Endothelial cell of umbilical vein (primary cell): ENCODE data around the gene SH3BP5. TPM values are rescaled to one million over a fixed set of nuclear protein-coding genes. Genes with fewer than 3 reads are reported as not detected.
A peak's percentile ranks its signal among the peaks of the same experiment; 100 is the strongest.

Source experiments
- BruUV-seq: library from RNA; stranded (reverse); fragments of 400-500 nt; replicated peaks from 2 replicates; lab custom pipeline; 2021; lab: Mats Ljungman, UMichigan
- CTCF ChIA-PET: fragments of 300-600, 350-600 bp; sonication (Branson Sonifier 250); formaldehyde crosslinking; loops from one replicate; lab custom pipeline; 2021; ENCODE audit warnings: antibody characterized with exemption, inconsistent platforms; lab: Charles Lee
- POLR2A ChIA-PET: fragments of 300-600, 350-600 bp; sonication (Branson Sonifier 250); formaldehyde crosslinking; loops from one replicate; lab custom pipeline; 2021; ENCODE audit warnings: antibody characterized with exemption, inconsistent platforms; lab: Charles Lee
- DNase-seq: peaks from one replicate; pipeline ENCODE4 v3.0.0-alpha.2; 2011; ENCODE audit warnings: low read depth, low spot score
- FAIRE-seq: peaks from 2 replicates; lab custom pipeline; 2011; peaks lifted over from hg19 to GRCh38; lab: Jason Lieb, UNC
- H2AFZ ChIP-seq: 2 replicates; pipeline ENCODE4 v1.6.0; 2012; ENCODE audit warnings: low read depth, low read length, control low read depth, inconsistent platforms
- H3K27ac ChIP-seq: 2 replicates; pipeline ENCODE4 v1.5.1; 2011; ENCODE audit warnings: low read depth, mild to moderate bottlenecking, control low read depth, low read length, moderate library complexity; ENCODE audit not compliant: insufficient read depth
- H3K27me3 ChIP-seq, 2 experiments: 2 replicates each; pipeline versions ENCODE4 v1.6.0 to v1.6.1; 2011; ENCODE audit warnings: low read length in 2 of 2, mixed read lengths in 1 of 2; ENCODE audit not compliant: control insufficient read depth in 2 of 2, insufficient read depth in 2 of 2
- H3K36me3 ChIP-seq, 2 experiments: 2 replicates in 1 of 2; 3 replicates in 1 of 2; pipeline ENCODE4 v1.5.1; 2011; ENCODE audit warnings: low read length in 2 of 2, mild to moderate bottlenecking in 1 of 2, moderate library complexity in 1 of 2; ENCODE audit not compliant: control insufficient read depth in 2 of 2, insufficient read depth in 2 of 2; ENCODE audit errors: extremely low read depth in 1 of 2
- H3K4me1 ChIP-seq: 3 replicates; pipeline ENCODE4 v1.5.1; 2011; ENCODE audit warnings: mild to moderate bottlenecking, low read length; ENCODE audit not compliant: control insufficient read depth, insufficient read depth; ENCODE audit errors: extremely low read depth
- H3K4me2 ChIP-seq: 2 replicates; pipeline ENCODE4 v1.6.1; 2011; ENCODE audit warnings: low read length, control low read depth, mixed read lengths; ENCODE audit not compliant: insufficient read depth
- H3K4me3 ChIP-seq, 3 experiments: fragments of 200-600 bp in 1 of 3; sonication (generic), shearing (Covaris generic) in 1 of 3; replicated peaks in 1 of 3; 2 replicates each; pipeline ENCODE4 v1.5.1; 2011 to 2016; ENCODE audit warnings: control low read depth in 3 of 3, low read length in 3 of 3, mild to moderate bottlenecking in 2 of 3, inconsistent platforms in 1 of 3, low read depth in 1 of 3, moderate library complexity in 1 of 3; ENCODE audit not compliant: insufficient read depth in 1 of 3
- H3K79me2 ChIP-seq: 2 replicates; pipeline ENCODE4 v1.6.0; 2012; ENCODE audit warnings: low read length, inconsistent platforms; ENCODE audit not compliant: control insufficient read depth, insufficient read depth
- H3K9ac ChIP-seq: replicated peaks from 2 replicates; pipeline ENCODE3; 2011; ENCODE audit warnings: low read length, control low read depth; ENCODE audit not compliant: insufficient read depth; ENCODE audit errors: extremely low read depth
- H3K9me1 ChIP-seq: replicated peaks from 3 replicates; pipeline ENCODE4 v1.6.0; 2011; ENCODE audit warnings: mild to moderate bottlenecking, low read length; ENCODE audit not compliant: control insufficient read depth, insufficient read depth; ENCODE audit errors: extremely low read depth
- H3K9me3 ChIP-seq: replicated peaks from 2 replicates; pipeline ENCODE4 v1.5.1; 2012; ENCODE audit warnings: low read length, inconsistent platforms; ENCODE audit not compliant: control insufficient read depth, insufficient read depth
- H4K20me1 ChIP-seq: replicated peaks from 2 replicates; pipeline ENCODE3; 2011; ENCODE audit warnings: mild to moderate bottlenecking, low read length; ENCODE audit not compliant: control insufficient read depth, insufficient read depth; ENCODE audit errors: extremely low read depth
- CTCF ChIP-seq, 2 donors: IDR thresholded peaks; 1 replicate in 1 of 2; 2 replicates in 1 of 2; pipeline ENCODE4 v1.5.1; 2011; ENCODE audit warnings: low read length in 2 of 2, mild to moderate bottlenecking in 2 of 2, moderate library complexity in 2 of 2, control low read depth in 1 of 2, inconsistent platforms in 1 of 2, low read depth in 1 of 2; ENCODE audit not compliant: insufficient read depth in 1 of 2; ENCODE audit errors: extremely low read depth in 1 of 2
- EZH2 ChIP-seq: IDR thresholded peaks from 2 replicates; pipeline ENCODE4 v1.6.1; 2012; ENCODE audit warnings: borderline replicate concordance, low read depth, mild to moderate bottlenecking, moderate library complexity, low read length, inconsistent platforms; ENCODE audit not compliant: severe bottlenecking
- FOS ChIP-seq: IDR thresholded peaks from 2 replicates; pipeline ENCODE4 v1.6.1; 2011; ENCODE audit warnings: mild to moderate bottlenecking, low read length, moderate library complexity, borderline replicate concordance; ENCODE audit not compliant: insufficient read depth
- GATA2 ChIP-seq: IDR thresholded peaks from 2 replicates; pipeline ENCODE4 v1.7.0; 2011; ENCODE audit warnings: low read depth, mild to moderate bottlenecking, moderate library complexity, mixed read lengths, low read length; ENCODE audit not compliant: insufficient read length, insufficient read depth
- JUN ChIP-seq: IDR thresholded peaks from 2 replicates; pipeline ENCODE4 v1.6.1; 2011; ENCODE audit warnings: borderline replicate concordance, low read depth; ENCODE audit not compliant: insufficient read length, insufficient read depth
- MAX ChIP-seq: IDR thresholded peaks from 2 replicates; pipeline ENCODE4 v1.6.1; 2011; ENCODE audit not compliant: insufficient read depth, insufficient read length
- MYC ChIP-seq: IDR thresholded peaks from one replicate; pipeline ENCODE4 v1.6.1; 2011; ENCODE audit warnings: mild to moderate bottlenecking, low read depth, low read length
- POLR2A ChIP-seq: IDR thresholded peaks from 2 replicates; pipeline ENCODE4 v1.6.1; 2012; ENCODE audit warnings: low read depth, mild to moderate bottlenecking, control low read depth, low read length
- POLR2AphosphoS5 ChIP-seq: IDR thresholded peaks from 2 replicates; pipeline ENCODE4 v1.6.1; 2012; ENCODE audit warnings: low read depth, mild to moderate bottlenecking, control low read depth, low read length, moderate library complexity; ENCODE audit not compliant: insufficient read depth
- dilution Hi-C: fragments of 300-500 bp; cut with MboI; formaldehyde crosslinking; loops from one replicate; pipeline ENCODE4 v1.15.0; 2019; ENCODE audit warnings: low sequenced_read_pairs; ENCODE audit not compliant: extremely low pct_ligation_motif_present
- intact Hi-C: fragments of 100-400 bp; cut with micrococcal nuclease; formaldehyde crosslinking; loops from one replicate; pipeline ENCODE4 v1.10.0; 2022
- polyA plus RNA-seq, 4 experiments: library from polyadenylated mRNA; depleted of rRNA in 3 of 4; stranded (reverse) in 3 of 4; unstranded in 1 of 4; fragments of >200 nt; gene quantifications; 2 replicates each; pipeline versions ENCODE4 v1.2.1 to v1.2.3, GENCODE V29; 2011 to 2012; ENCODE audit warnings: missing spikeins in 1 of 4
- total RNA-seq: library from RNA; stranded (reverse); gene quantifications from 2 replicates; pipeline ENCODE4 v1.2.3, GENCODE V29; 2021

SH3BP5 gene
- total and polyA plus RNA-seq, 2 donors (not counting 3 experiments of a cell fraction or from before 2014, with no cell fraction given) = 35.3 to 76.3 TPM

GRCh38 chr3:15291589-15292541, 40.5 kb downstream of the SH3BP5 start:
- Histone ChIP-seq H4K20me1 (no peaks in the 10 kb centered on the region), H3K9me3 (no peaks in the 10 kb centered on the region), H3K27ac (peak overlapping the region; percentile 85), H3K9ac (peak overlapping the region; percentile 36), H3K4me2 (peak overlapping the region; percentile 39), H3K79me2 (peaks cover 68% of the 10 kb centered on the region), H3K36me3 (no peaks in the 10 kb centered on the region), H3K9me1 (no peaks in the 10 kb centered on the region), H3K4me3 (no peak overlapping the region), H3K4me1 (peaks cover 51% of the 10 kb centered on the region), H2AFZ (no peak overlapping the region), H3K27me3 (no peaks in the 10 kb centered on the region)
- FAIRE-seq (peak; percentile 62), DNase-seq (peak; percentile 77)
- ChIA-PET POLR2A (no interaction called here), CTCF (interaction anchor here (1.0 to 3.9 kb wide), 9 partner anchors 8 to 113 kb away, joined by 3 to 16 read pairs (median 5); partner anchors contain the start of gene SH3BP5)
- peak; percentile 81 for TF ChIP-seq FOS
- no peak for TF ChIP-seq POLR2A
- TF ChIP-seq MYC = no peak
- peak; percentile 80 for TF ChIP-seq GATA2
- peak; percentile 32 for TF ChIP-seq JUN
- peak; percentile 59 for TF ChIP-seq POLR2AphosphoS5
- no peak for TF ChIP-seq MAX
- no peak for TF ChIP-seq CTCF (IDR thresholded peaks at IDR 0.05; ENCODE audit: extremely low read depth in 1 of 2, insufficient read depth in 1 of 2, low read depth in 1 of 2, low read length in 2 of 2)
- TF ChIP-seq EZH2 = no peak
- dilution Hi-C loops = no loop called here
- TSS peak; percentile 9 for BruUV-seq
- intact Hi-C loops = loop anchor here (1.0 to 10.0 kb wide), 2 partner anchors 8 to 343 kb away; no protein-coding TSS in a partner anchor
